Peyer's patch (tissue), 4 donors: ENCODE data around the gene TBC1D9B.

Experiments
- POLR2A ChIP-seq, 2 donors: fragments of 450-650 bp; IDR thresholded peaks; one replicate each; pipeline ENCODE4 v1.5.1; 2017; ENCODE audit warnings: antibody characterized with exemption in 2 of 2, mild to moderate bottlenecking in 2 of 2, moderate library complexity in 2 of 2
- TF ChIP-seq, protein P1 (sequence below), 6 experiments: fragments of 450-650 bp in 4 of 6; fragments of 200-600 bp in 2 of 6; sonication (generic) in 1 of 6; IDR thresholded peaks; one replicate each; pipeline ENCODE4 v1.5.1; 2017 to 2019; ENCODE audit warnings: antibody characterized with exemption in 6 of 6, mild to moderate bottlenecking in 3 of 6, moderate library complexity in 1 of 6

DNA sequence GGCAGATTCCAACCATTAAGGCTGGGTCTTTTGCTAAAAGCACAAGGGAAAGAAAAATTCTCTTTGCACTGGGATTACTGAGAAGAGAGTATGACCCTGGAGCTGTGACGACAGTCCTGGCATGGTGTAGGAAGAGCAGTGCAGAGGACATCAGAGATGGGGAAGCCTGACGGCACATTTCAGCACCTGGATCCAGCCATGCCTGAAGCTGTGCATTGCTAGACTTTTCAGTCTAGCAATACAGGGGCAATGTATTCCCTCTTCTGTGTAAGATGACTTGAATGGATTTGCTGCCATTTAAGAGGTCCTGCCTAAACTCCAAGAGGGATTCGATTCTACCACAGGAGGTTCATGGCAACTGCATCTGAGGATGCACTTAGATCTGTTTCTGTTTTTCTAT lies 36.7 kb downstream of the TBC1D9B start:
- no peak for TF ChIP-seq POLR2A (IDR thresholded peaks at IDR 0.05)
- TF ChIP-seq, protein P1, sequence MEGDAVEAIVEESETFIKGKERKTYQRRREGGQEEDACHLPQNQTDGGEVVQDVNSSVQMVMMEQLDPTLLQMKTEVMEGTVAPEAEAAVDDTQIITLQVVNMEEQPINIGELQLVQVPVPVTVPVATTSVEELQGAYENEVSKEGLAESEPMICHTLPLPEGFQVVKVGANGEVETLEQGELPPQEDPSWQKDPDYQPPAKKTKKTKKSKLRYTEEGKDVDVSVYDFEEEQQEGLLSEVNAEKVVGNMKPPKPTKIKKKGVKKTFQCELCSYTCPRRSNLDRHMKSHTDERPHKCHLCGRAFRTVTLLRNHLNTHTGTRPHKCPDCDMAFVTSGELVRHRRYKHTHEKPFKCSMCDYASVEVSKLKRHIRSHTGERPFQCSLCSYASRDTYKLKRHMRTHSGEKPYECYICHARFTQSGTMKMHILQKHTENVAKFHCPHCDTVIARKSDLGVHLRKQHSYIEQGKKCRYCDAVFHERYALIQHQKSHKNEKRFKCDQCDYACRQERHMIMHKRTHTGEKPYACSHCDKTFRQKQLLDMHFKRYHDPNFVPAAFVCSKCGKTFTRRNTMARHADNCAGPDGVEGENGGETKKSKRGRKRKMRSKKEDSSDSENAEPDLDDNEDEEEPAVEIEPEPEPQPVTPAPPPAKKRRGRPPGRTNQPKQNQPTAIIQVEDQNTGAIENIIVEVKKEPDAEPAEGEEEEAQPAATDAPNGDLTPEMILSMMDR (IDR thresholded peaks at IDR 0.05): no peak
